K562 (cell line): ENCODE results near the gene CPED1. TPM values are rescaled to one million over a fixed set of nuclear protein-coding genes. Genes with fewer than 3 reads are reported as not detected.

Experiments used
- BRF1 ChIP-seq: IDR thresholded peaks from 3 replicates; pipeline ENCODE4 v1.6.1; 2011; ENCODE audit warnings: borderline replicate concordance, mild to moderate bottlenecking; ENCODE audit not compliant: insufficient read length; ENCODE audit errors: extremely low read depth
- CBX1 ChIP-seq: sonication (generic); IDR thresholded peaks from 2 replicates; pipeline ENCODE4 v1.6.1; 2016; ENCODE audit warnings: antibody characterized with exemption, low read depth, mild to moderate bottlenecking
- CEBPZ ChIP-seq: fragments of 150-350 bp; IDR thresholded peaks from 2 replicates; pipeline ENCODE4 v1.6.1; 2014; ENCODE audit warnings: low read depth, mild to moderate bottlenecking, low read length, borderline replicate concordance
- CTBP1 ChIP-seq: fragments of 450-650 bp; IDR thresholded peaks from 2 replicates; pipeline ENCODE4 v1.6.1; 2016; ENCODE audit warnings: borderline replicate concordance
- EZH2 ChIP-seq: IDR thresholded peaks from 2 replicates; pipeline ENCODE4 v1.6.1; 2012; ENCODE audit warnings: low read depth, mild to moderate bottlenecking, inconsistent platforms, low read length, borderline replicate concordance
- GATAD2A ChIP-seq: fragments of 450-650 bp; IDR thresholded peaks from 2 replicates; pipeline ENCODE4 v1.6.1; 2017
- MYBL2 ChIP-seq, 2 experiments: fragments of 450-650 bp in 1 of 2; sonication (generic) in 1 of 2; formaldehyde crosslinking in 1 of 2; IDR thresholded peaks; 2 replicates each; pipeline versions ENCODE4 v1.6.1 to v1.8.1; 2017 to 2022; ENCODE audit warnings: borderline replicate concordance in 1 of 2, inconsistent platforms in 1 of 2, low read depth in 1 of 2, mild to moderate bottlenecking in 1 of 2, missing genetic modification reagents in 1 of 2, moderate library complexity in 1 of 2
- NELFE ChIP-seq: IDR thresholded peaks from 2 replicates; pipeline ENCODE4 v1.6.1; 2011; ENCODE audit warnings: mild to moderate bottlenecking; ENCODE audit not compliant: insufficient read depth, insufficient read length
- TEAD4 ChIP-seq, 2 experiments: sonication (generic) in 1 of 2; formaldehyde crosslinking in 1 of 2; IDR thresholded peaks; 2 replicates each; pipeline versions ENCODE4 v1.6.1 to v1.8.0; 2012 to 2022; ENCODE audit warnings: borderline replicate concordance in 1 of 2, inconsistent platforms in 1 of 2, low read length in 1 of 2, mild to moderate bottlenecking in 1 of 2, missing genetic modification reagents in 1 of 2
- TFAP4 ChIP-seq: sonication (generic); formaldehyde crosslinking; IDR thresholded peaks from 2 replicates; pipeline ENCODE4 v1.8.0; 2022; ENCODE audit warnings: missing genetic modification reagents, mild to moderate bottlenecking, moderate library complexity, borderline replicate concordance
- ZFX ChIP-seq: sonication (generic); formaldehyde crosslinking; IDR thresholded peaks from 2 replicates; pipeline ENCODE4 v1.8.0; 2022; ENCODE audit warnings: mild to moderate bottlenecking, missing genetic modification reagents, moderate library complexity
- ZNF212 ChIP-seq: fragments of 450-650 bp; formaldehyde crosslinking; IDR thresholded peaks from 2 replicates; pipeline ENCODE4 v1.4.0; 2020; ENCODE audit warnings: mild to moderate bottlenecking
- ZNF282 ChIP-seq: sonication (generic); formaldehyde crosslinking; IDR thresholded peaks from 2 replicates; pipeline ENCODE4 v1.8.1; 2023; ENCODE audit warnings: missing genetic modification reagents
- ZNF445 ChIP-seq: fragments of 250-450 bp; sonication (Bioruptor Pico); IDR thresholded peaks from 2 replicates; pipeline ENCODE4 v1.4.0; 2020; ENCODE audit warnings: low read depth, mild to moderate bottlenecking, moderate library complexity
- ZNF512 ChIP-seq: IDR thresholded peaks from 2 replicates; pipeline ENCODE4 v1.6.1; 2016; ENCODE audit warnings: missing genetic modification characterization, missing compliant biosample characterization
- ZNF655 ChIP-seq: fragments of 250-450 bp; sonication (Bioruptor Pico); IDR thresholded peaks from 2 replicates; pipeline ENCODE4 v1.5.0; 2021
- ZNF699 ChIP-seq: fragments of 250-450 bp; sonication (Bioruptor Pico); IDR thresholded peaks from 2 replicates; pipeline ENCODE4 v1.8.0; 2021; ENCODE audit warnings: mild to moderate bottlenecking, moderate library complexity; ENCODE audit not compliant: insufficient replicate concordance
- polyA plus RNA-seq, 8 experiments: library from polyadenylated mRNA; depleted of rRNA in 4 of 8; stranded (reverse) in 5 of 8; unstranded in 3 of 8; fragments of >200 nt; fragmentation: Nextera tagmentation in 2 of 8; fragmentation: Illumina TruSeq in 1 of 8; extraction: Ambion mirVana in 2 of 8; extraction: Trizol in 1 of 8; gene quantifications; 2 replicates each; pipeline versions ENCODE4 v1.2.1 to v1.2.3, GENCODE V29; 2011 to 2014; ENCODE audit warnings: inconsistent platforms in 1 of 8, missing spikeins in 1 of 8
- total RNA-seq, 7 experiments: library from RNA; depleted of rRNA in 6 of 7; stranded (reverse); fragments of >200 nt in 6 of 7; fragmentation: Illumina TruSeq in 2 of 7; extraction: Trizol in 2 of 7; gene quantifications; 2 replicates each; pipeline versions ENCODE4 v1.2.1 to v1.2.3, GENCODE V29; 2011 to 2021; ENCODE audit warnings: low replicate concordance in 1 of 7

CPED1 gene
- total and polyA plus RNA-seq, 9 of the 15 experiments (the other 6 are each of a cell fraction or from before 2014, with no cell fraction given), result 195 to 393 (median 290) TPM

GRCh38 chr7:121285066-121285667 lies 296.7 kb downstream of the CPED1 start (continued):
- TF ChIP-seq ZNF699 (CRISPR knock-in tag) (no peak), CEBPZ (peak; percentile 66; the same call in 1 of the 2 replicates), ZNF282 (CRISPR knock-in tag) (no peak), TFAP4 (CRISPR knock-in tag) (no peak), ZNF445 (CRISPR knock-in tag) (no peak), ZNF512 (no peak), CTBP1 (no peak), MYBL2 (IDR thresholded peaks at IDR 0.05; ENCODE audit: low read depth) (no peak), MYBL2 (CRISPR knock-in tag; IDR thresholded peaks at IDR 0.05; ENCODE audit: borderline replicate concordance) (no peak), ZNF655 (CRISPR knock-in tag) (no peak), NELFE (no peak), CBX1 (peak; percentile 81), GATAD2A (no peak), EZH2 (no peak), ZNF212 (CRISPR knock-in tag) (no peak), ZFX (0 out of 2 replicates have a peak, but pooled peaks have one; percentile 11), TEAD4 (IDR thresholded peaks at IDR 0.05; ENCODE audit: low read length) (no peak), TEAD4 (CRISPR knock-in tag; IDR thresholded peaks at IDR 0.05; ENCODE audit: borderline replicate concordance) (no peak), BRF1 (no peak)
